ENCODE data around the gene CEACAM5.
"Not testable (repeated sequence)": the region's sequence is repeated elsewhere in the genome, so short reads cannot be mapped to it uniquely, and the experiment has no call there.

The CEACAM5 gene

GRCh38 chr19:41701401-41702075 lies 6.9 kb upstream of the CEACAM5 start:
- FAIRE-seq, result no peak

GRCh38 chr19:41702171-41702651 lies 6.2 kb upstream of the CEACAM5 start:
- FAIRE-seq, result no peak

GRCh38 chr19:41703602-41704293 lies 4.7 kb upstream of the CEACAM5 start:
- FAIRE-seq, result no peak

GRCh38 chr19:41705393-41706174 lies 2.8 kb upstream of the CEACAM5 start:
- no peak for FAIRE-seq

GRCh38 chr19:41706741-41707501 lies 1.5 kb upstream of the CEACAM5 start:
- FAIRE-seq, result no peak

- FAIRE-seq, result no peak
These were observed 969 bp upstream of the CEACAM5 start for GRCh38 chr19:41707502-41707812.

GRCh38 chr19:41707871-41708371 lies 505 bp upstream of the CEACAM5 start:
- no peak for FAIRE-seq

- FAIRE-seq, result not testable (repeated sequence)
These were observed 1.1 kb downstream of the CEACAM5 start for GRCh38 chr19:41709516-41709915.

- FAIRE-seq, result no peak
These were observed 1.7 kb downstream of the CEACAM5 start for GRCh38 chr19:41709951-41710645.

GRCh38 chr19:41711376-41712261 lies 3.2 kb downstream of the CEACAM5 start:
- FAIRE-seq, result no peak

GRCh38 chr19:41714598-41714997 lies 6.2 kb downstream of the CEACAM5 start:
- no peak for FAIRE-seq

- no peak for FAIRE-seq
These were observed 10.3 kb downstream of the CEACAM5 start for GRCh38 chr19:41718761-41719160.

GRCh38 chr19:41720103-41720502 lies 11.7 kb downstream of the CEACAM5 start:
- no peak for FAIRE-seq

- no peak for FAIRE-seq
These were observed 18.1 kb downstream of the CEACAM5 start for GRCh38 chr19:41726493-41726892.

- no peak for FAIRE-seq
These were observed 25.7 kb downstream of the CEACAM5 start for GRCh38 chr19:41734156-41734555.

- no peak for FAIRE-seq
These were observed 26.2 kb downstream of the CEACAM5 start for GRCh38 chr19:41734585-41734984.

GRCh38 chr19:41735071-41735600 lies 26.7 kb downstream of the CEACAM5 start:
- FAIRE-seq, result no peak

- FAIRE-seq, result no peak
These were observed 30.9 kb downstream of the CEACAM5 start for GRCh38 chr19:41739361-41739760.

- FAIRE-seq, result no peak
These were observed 32.2 kb downstream of the CEACAM5 start for GRCh38 chr19:41740415-41741243.

- no peak for FAIRE-seq
These were observed 32.8 kb downstream of the CEACAM5 start for GRCh38 chr19:41741244-41741554.
